SIG-M5 treated with dmso at 0.1 percent for 504 hours (cell line): ENCODE data around the gene TRIM39.
A peak's percentile ranks its signal among the peaks of the same experiment; 100 is the strongest.

Experiments used
- DNase-seq: peaks from one replicate; lab custom pipeline; 2025; ENCODE audit not compliant: unreplicated experiment; lab: John Stamatoyannopoulos, UW

TRIM39 gene

DNA sequence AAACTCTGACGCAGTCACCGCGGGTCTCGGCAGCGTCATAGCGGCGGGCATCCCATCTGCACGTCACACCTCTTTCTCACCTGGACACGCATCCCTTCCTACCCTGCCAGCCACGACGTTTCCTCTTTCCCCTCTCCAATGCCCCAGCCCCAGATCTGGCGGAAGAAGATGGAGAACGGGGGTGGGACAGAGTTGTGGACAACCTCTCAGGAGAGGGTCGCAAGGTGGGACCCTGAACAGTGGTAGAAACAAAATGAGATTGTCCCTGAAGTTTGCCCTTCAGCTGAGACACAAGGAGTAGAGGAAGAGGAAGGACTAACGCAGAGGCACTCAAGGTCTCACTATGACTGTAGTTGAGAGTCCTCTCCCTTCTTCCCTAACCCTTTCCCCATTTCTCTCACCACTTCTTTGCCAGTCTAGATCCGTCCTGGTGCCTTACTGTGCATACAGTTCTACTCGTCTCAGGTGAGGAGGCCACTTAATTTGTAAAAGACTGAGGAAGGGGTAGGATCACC lies 562 bp downstream of the TRIM39 start:
- DNase-seq: no peak

DNA sequence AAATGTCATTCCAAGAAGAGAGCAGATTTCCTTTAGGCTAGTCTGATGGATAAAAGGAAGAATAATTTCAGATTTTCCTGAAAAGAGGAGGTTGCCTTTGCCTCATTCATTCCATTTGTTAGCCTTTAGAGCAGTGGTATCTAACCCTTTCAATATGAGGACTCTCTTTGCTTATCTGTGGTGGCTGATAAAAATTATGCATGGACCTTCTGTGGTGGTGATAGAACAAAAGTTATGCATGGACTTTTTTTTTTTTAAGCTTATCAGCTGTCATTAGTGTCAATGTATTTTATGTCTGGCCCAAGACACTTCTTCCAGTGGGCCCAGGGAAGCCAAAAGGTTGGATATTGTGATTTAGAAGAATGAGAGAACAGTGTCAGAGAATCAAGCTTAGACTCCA lies 1.7 kb downstream of the TRIM39 start:
- DNase-seq: no peak

DNA sequence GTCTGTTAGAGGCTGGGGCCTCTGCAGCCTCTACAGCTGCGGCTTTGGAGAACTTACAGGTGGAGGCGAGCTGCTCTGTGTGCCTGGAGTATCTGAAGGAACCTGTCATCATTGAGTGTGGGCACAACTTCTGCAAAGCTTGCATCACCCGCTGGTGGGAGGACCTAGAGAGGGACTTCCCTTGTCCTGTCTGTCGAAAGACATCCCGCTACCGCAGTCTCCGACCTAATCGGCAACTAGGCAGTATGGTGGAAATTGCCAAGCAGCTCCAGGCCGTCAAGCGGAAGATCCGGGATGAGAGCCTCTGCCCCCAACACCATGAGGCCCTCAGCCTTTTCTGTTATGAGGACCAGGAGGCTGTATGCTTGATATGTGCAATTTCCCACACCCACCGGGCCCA lies 2.6 kb downstream of the TRIM39 start:
- peak; percentile 34 for DNase-seq

- no peak for DNase-seq
These were observed 5.3 kb downstream of the TRIM39 start for GRCh38 chr6:30331981-30332380.

DNA sequence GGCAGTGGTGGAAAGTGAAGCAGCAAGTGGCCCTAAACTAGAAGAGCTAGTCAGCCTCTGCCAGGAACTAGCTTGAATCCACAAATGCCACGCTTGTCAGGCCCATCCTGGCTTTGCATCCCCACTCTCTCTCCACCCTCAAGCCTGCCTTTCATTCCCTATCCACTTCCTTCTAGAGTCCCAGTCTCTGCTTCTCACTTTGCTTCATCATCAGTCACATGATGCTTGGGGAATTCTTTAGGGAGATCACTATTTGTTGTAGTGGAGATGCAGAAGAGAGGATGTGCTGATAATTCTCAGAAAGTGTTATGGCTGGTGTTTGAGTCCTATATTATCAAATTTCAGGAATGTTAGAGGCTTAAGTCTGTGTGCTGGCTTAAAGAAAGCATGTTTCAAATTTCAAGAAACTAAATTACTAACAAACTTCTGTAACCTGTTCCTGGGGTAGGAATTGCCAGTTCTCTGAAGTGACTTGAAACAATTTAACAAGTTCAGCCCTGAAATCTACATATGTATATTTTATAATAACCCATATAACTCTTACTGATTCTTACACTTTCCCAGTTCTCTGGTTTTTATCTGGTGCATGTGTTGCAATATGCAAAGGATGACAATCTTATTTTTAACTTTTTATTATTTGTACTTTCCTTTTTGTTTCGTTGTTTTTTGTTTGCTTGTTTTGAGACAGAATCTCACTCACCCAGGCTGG lies 7.5 kb downstream of the TRIM39 start:
- no peak for DNase-seq

GRCh38 chr6:30340589-30341054 lies 13.9 kb downstream of the TRIM39 start:
- DNase-seq: no peak

- DNase-seq: no peak
These were observed 14.5 kb downstream of the TRIM39 start for GRCh38 chr6:30341218-30341617.

- no peak for DNase-seq
These were observed 15.0 kb downstream of the TRIM39 start for GRCh38 chr6:30341728-30342127.

DNA sequence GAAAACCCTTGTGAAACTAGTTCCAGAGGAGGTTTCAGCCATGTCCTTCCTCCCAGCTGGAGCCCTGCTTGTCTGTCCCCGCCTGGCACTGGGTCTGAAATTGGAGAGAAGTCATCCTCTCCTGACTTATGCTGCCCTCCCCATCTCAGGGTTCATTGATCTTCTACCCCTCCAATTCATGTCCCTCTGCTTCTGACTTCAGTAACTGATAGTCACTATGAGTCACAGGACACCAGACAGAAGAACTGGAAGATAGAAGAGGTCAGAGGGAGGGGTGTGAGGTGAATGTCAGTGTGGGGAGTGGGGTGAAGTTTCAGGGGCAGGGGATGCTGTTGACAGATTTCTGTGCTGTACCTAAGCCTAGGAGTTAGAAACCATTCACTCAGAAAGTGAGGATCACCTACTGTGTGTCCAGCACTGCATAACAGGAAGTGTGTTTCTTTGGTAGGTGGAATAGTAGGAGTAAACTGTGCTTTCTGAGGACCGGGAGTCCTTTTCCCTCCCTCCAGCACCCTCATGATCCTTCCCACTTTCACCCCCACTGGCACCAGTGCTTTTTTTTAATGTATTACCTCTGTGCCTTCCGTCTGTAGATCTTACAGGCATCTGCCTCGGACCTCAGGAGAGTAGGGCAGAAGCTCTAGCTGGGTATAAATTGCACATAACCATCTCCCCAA lies 17.6 kb downstream of the TRIM39 start:
- no peak for DNase-seq

GRCh38 chr6:30344868-30345671 lies 18.3 kb downstream of the TRIM39 start, which contains the start of gene RPP21:
TSS of gene RPP21 (plus strand) at chr6:30345156. CDS start at chr6:30345172, 16 bp downstream.
- DNase-seq: peak; percentile 60

GRCh38 chr6:30345852-30346251 lies 19.1 kb downstream of the TRIM39 start:
- no peak for DNase-seq

GRCh38 chr6:30348957-30349356 lies 22.2 kb downstream of the TRIM39 start:
- DNase-seq: no peak

DNA sequence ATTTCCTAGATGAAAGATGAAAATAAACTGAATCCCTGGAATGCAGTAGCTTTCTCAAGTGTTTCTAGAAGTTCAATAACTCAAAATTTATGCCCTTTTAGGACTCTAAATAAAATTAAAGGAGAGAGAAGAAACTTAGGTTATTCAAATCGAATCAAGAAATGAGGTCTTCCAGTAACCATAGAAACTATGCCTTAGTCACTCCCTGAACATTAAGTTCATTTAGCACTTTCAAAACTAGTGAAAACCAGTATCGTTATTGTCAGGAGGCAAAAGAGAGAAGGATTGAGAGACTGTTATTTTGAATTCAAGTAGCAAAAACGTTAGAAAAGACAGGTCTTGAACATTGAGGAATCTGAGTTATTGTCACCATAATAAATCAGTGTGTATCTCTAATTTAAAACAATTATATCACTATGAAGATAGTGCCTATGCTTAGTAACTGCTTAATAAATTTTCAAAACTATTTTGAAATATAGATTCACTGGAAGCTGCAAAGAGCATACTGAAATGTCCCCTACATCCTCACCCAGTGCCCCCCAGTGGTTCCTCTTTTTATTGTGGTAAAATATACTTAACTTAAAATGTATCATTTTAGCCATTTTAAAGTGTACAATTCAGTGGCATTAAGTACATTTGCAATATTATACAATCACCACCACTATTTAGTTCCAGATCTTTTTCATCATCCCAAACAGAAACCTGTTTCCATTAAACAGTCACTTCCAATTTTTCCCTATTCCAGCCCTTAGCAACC lies 22.9 kb downstream of the TRIM39 start:
- DNase-seq: peak; percentile 6

GRCh38 chr6:30350524-30350923 lies 23.8 kb downstream of the TRIM39 start:
- DNase-seq: no peak

- no peak for DNase-seq
These were observed 25.8 kb downstream of the TRIM39 start for GRCh38 chr6:30352550-30352949.

- DNase-seq: no peak
These were observed 28.6 kb downstream of the TRIM39 start for GRCh38 chr6:30355281-30355680.

DNA sequence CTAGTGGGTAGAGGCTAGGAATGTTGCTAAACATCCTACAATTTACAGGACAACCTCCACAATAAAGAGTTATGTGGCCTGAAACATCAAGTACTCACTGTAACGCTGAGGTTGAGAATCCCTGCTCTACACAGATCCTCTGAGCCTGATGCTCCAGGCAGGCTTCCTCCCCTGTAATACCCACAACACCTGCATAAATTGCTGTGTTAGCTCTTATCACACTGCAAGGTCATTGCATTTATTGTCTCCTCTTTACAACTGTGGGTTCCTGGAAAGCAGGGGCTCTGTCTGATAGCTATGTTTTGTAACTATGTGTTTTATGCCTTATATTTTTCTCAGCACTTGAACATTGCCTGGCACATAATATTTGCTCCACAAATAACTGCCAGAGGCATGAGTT lies 29.8 kb downstream of the TRIM39 start:
- no peak for DNase-seq

DNA sequence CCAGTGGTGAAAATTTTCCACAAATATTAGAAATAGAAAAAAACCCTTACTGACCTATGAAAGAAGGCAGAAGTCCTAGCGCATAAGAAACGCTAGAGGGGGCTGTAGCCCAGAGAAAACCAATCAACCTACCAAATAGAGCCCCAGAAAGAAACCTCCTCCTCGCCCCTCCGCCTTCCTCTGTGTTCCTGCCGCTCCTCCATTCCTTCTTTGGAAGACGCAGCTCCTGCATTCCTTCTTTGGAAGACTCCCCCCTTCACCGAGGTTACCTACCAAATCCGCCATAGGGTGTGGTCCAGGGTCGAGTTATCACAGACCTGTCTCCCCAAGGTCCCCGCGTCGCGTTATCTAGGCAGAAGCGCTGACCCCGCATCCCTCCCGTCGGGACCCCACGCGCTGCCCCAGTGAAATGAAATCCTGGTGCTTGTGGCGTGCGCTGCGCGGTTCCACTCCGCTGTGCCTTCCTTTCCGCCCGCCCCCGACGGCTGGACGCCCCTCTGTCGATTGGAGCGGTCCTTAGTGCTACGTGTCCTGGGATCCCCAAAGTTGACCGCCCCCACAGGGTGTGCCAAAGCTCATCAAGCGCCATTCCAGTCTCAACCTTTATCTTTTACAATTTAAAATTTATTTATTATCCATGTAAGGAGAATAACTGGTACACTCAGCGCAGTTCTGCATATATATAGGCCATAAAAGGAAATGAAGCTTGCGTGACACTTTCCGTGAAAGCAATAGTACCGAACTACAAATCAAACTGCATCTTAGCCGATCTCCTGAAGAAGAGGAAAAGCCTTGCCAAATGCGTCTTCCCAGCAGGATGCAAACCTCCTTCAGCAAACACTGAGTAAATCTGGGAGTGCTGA lies 31.2 kb downstream of the TRIM39 start:
- DNase-seq: peak; percentile 57

- no peak for DNase-seq
These were observed 32.5 kb downstream of the TRIM39 start for GRCh38 chr6:30359276-30359675.

DNA sequence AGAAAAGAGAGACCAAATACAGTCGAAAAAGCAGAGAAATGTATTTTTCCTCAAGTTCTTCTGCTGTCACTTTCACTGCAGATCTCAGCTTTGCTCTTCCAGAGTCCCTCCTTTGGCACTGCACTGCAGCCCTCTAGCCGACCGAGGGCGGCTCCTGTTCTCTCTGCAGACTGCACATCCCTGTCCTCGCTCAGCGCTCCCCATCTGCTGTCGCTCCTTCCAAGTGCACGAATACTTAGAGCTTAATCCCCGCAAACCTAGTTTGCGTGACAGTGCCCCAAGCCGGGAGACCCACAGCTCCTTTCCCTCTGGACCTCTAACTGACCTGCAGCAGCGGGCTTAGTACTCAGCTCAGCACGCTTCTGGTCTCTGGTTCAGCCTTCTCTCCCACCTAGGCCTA lies 33.4 kb downstream of the TRIM39 start:
- DNase-seq: no peak
